ENCODE results near the gene MORC2.

GRCh38 chr22:30881361-30882183, 87.0 kb downstream of the MORC2 start:
- TF ChIP-seq CTCF (conservative IDR thresholded peaks at IDR 0.05) (no peak), ZFX (IDR thresholded peaks at IDR 0.05) (no peak)

Data from C4-2B (cell line).